Loucy (cell line): ENCODE results near the gene CACNG6.

Experiments used
- H2AFZ ChIP-seq: fragments of 200-600 bp; sonication (generic); 2 replicates; pipeline ENCODE4 v1.6.0; 2016; ENCODE audit warnings: antibody characterized with exemption, mild to moderate bottlenecking, low read length, moderate library complexity
- H3F3A ChIP-seq: fragments of 200-600 bp; 2 replicates; pipeline ENCODE4 v1.6.0; 2016; ENCODE audit warnings: antibody characterized with exemption, low read depth, mild to moderate bottlenecking
- H3K27me3 ChIP-seq: fragments of 200-600 bp; sonication (generic); 2 replicates; pipeline ENCODE4 v1.6.1; 2014; ENCODE audit warnings: low read length, mild to moderate bottlenecking; ENCODE audit not compliant: insufficient read depth, poor library complexity, severe bottlenecking
- H3K36me3 ChIP-seq: fragments of 200-600 bp; sonication (generic); 2 replicates; pipeline ENCODE4 v1.6.1; 2016; ENCODE audit warnings: low read length; ENCODE audit not compliant: insufficient read depth
- H3K4me1 ChIP-seq: fragments of 200-600 bp; sonication (generic); 2 replicates; pipeline ENCODE4 v1.5.1; 2014; ENCODE audit warnings: low read length, mild to moderate bottlenecking; ENCODE audit not compliant: insufficient read depth, poor library complexity, severe bottlenecking
- H3K4me2 ChIP-seq: fragments of 200-600 bp; sonication (generic); 2 replicates; pipeline ENCODE4 v1.6.0; 2014; ENCODE audit warnings: antibody characterized with exemption, low read length, low read depth, mild to moderate bottlenecking; ENCODE audit not compliant: poor library complexity, severe bottlenecking
- H3K4me3 ChIP-seq: fragments of 200-600 bp; sonication (generic); 2 replicates; pipeline ENCODE4 v1.5.1; 2014; ENCODE audit warnings: low read length, mild to moderate bottlenecking, mixed read lengths; ENCODE audit not compliant: poor library complexity, severe bottlenecking
- H3K79me2 ChIP-seq: fragments of 200-600 bp; sonication (generic); 2 replicates; pipeline ENCODE4 v1.6.1; 2014; ENCODE audit warnings: low read length; ENCODE audit not compliant: insufficient read depth
- H3K9ac ChIP-seq: fragments of 200-600 bp; sonication (generic); 2 replicates; pipeline ENCODE4 v1.6.0; 2014; ENCODE audit warnings: mild to moderate bottlenecking, low read depth, low read length, moderate library complexity; ENCODE audit not compliant: poor library complexity, severe bottlenecking
- H3K9me2 ChIP-seq: fragments of 200-600 bp; sonication (generic); replicated peaks from 2 replicates; pipeline ENCODE4 v1.6.1; 2016; ENCODE audit warnings: low read depth, low read length, mixed read lengths
- H3K9me3 ChIP-seq: fragments of 200-600 bp; sonication (generic); 2 replicates; pipeline ENCODE4 v1.6.1; 2014; ENCODE audit warnings: mild to moderate bottlenecking, antibody characterized with exemption, low read length, low read depth; ENCODE audit not compliant: insufficient read depth
- H4K20me1 ChIP-seq: fragments of 200-600 bp; sonication (generic); 2 replicates; pipeline ENCODE4 v1.6.0; 2014; ENCODE audit warnings: antibody characterized with exemption, low read length, mild to moderate bottlenecking; ENCODE audit not compliant: insufficient read depth, poor library complexity, severe bottlenecking
- EZH2phosphoT487 ChIP-seq: fragments of 200-600 bp; IDR thresholded peaks from 2 replicates; pipeline ENCODE4 v1.6.1; 2018; ENCODE audit warnings: antibody characterized with exemption, mild to moderate bottlenecking, moderate library complexity, borderline replicate concordance
- TF ChIP-seq, protein P1 (sequence below): fragments of 200-600 bp; sonication (generic); conservative IDR thresholded peaks from 2 replicates; pipeline ENCODE4 v1.5.1; 2014; ENCODE audit warnings: mild to moderate bottlenecking, antibody characterized with exemption, low read length

CACNG6 gene

DNA sequence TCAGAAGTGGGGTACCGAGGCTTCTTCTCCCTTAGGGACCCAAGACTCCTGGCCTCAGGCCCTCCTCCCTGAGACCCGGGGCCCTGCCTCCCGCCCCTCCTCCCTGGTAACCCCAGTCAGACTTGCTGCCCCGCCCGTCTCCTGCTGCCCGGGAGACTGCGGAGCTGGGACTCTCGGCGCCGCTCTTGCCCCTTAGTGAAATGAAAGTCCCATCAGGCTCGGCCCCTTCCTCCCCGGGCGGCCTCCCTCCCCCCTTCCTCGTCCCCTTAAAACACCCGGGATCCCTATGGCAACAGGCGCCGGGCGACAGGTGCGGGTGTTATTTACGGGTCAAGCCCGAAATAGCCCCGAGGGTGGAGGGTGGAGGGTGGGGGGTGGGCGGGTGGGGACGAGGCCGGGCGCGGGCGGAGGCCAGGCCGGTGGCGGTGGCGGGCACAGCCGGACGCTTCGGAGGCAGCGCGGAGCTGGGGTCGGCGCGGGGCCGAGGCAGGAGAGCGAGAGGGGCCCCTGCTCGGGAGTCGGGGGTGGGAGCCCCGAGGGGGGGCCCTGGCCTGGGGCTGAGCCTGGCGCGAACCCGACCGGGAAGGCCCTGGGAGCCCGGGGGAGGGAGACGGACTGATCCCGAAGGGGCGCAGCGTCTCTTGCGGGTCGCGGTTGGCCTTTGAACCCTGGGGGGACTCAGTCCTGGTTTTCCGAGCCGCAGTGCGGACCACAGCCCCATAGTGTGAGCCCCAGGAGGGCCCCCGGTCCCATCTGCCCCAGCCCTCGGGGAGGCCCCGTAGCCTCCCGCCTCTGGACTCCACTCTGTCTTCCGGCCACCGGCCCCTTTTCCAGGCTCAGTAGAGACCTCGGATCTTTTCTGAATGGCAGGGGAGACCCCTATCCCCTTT, at the start of gene CACNG6:
CACNG6 (plus strand) TSS at position 414 of the 890 bp plus-strand sequence. CDS start 1,241 bp downstream, outside the sequence.
- H3K9me2 ChIP-seq: no peaks in the 10 kb centered on the region
- H3K79me2 ChIP-seq: no peaks in the 10 kb centered on the region
- no peaks in the 10 kb centered on the region for H3K27me3 ChIP-seq
- no peaks in the 10 kb centered on the region for H3K4me1 ChIP-seq
- no peak within 1 kb of the TSS for H3K9ac ChIP-seq
- no peak within 1 kb of the TSS for H3K4me2 ChIP-seq
- no peak for TF ChIP-seq EZH2phosphoT487
- TF ChIP-seq, protein P1, sequence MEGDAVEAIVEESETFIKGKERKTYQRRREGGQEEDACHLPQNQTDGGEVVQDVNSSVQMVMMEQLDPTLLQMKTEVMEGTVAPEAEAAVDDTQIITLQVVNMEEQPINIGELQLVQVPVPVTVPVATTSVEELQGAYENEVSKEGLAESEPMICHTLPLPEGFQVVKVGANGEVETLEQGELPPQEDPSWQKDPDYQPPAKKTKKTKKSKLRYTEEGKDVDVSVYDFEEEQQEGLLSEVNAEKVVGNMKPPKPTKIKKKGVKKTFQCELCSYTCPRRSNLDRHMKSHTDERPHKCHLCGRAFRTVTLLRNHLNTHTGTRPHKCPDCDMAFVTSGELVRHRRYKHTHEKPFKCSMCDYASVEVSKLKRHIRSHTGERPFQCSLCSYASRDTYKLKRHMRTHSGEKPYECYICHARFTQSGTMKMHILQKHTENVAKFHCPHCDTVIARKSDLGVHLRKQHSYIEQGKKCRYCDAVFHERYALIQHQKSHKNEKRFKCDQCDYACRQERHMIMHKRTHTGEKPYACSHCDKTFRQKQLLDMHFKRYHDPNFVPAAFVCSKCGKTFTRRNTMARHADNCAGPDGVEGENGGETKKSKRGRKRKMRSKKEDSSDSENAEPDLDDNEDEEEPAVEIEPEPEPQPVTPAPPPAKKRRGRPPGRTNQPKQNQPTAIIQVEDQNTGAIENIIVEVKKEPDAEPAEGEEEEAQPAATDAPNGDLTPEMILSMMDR: no peak
- H3F3A ChIP-seq: no peaks in the 10 kb centered on the region
- no peaks in the 10 kb centered on the region for H3K9me3 ChIP-seq
- no peaks in the 10 kb centered on the region for H3K36me3 ChIP-seq
- H3K4me3 ChIP-seq: no peak within 1 kb of the TSS
- no peaks in the 10 kb centered on the region for H4K20me1 ChIP-seq
- H2AFZ ChIP-seq: no peak within 1 kb of the TSS

DNA sequence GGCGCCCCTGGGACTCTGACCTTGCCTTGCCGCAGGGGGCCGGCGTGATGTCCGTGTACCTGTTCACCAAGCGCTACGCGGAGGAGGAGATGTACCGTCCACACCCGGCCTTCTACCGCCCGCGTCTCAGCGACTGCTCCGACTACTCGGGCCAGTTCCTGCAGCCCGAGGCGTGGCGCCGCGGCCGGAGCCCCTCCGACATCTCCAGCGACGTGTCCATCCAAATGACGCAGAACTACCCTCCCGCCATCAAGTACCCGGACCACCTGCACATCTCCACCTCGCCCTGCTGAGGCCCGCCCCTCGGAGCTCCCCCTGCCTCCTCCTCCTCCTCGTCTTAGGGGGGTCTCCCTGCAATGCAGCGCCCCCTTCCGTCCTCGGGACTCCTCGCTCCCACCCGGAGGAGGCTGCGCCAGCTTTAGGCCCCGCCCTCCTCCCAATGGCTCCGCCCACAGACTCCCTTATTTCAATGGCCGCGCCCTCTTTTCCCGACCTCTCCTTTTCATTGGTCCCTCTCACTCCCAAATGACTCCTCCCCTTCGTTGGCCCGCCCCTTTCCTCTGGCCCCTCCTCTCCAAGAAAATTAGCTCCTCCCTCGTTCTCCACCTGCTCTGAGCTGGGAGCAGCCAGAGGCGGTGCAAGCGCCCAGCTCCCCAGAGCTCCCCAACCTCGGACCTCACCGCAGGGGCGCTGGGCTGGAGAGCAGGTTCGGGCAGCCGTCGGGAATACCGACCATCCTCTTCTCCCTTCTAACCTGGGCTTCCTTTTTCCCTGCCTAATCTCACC, 49.2 kb upstream of the CACNG6 start:
- H3K4me3 ChIP-seq: no peak overlapping the region
- H2AFZ ChIP-seq: no peak overlapping the region
- H3K9me3 ChIP-seq: no peaks in the 10 kb centered on the region
- H3K79me2 ChIP-seq: no peaks in the 10 kb centered on the region
- no peak overlapping the region for H3K4me2 ChIP-seq
- no peaks in the 10 kb centered on the region for H4K20me1 ChIP-seq
- H3F3A ChIP-seq: no peaks in the 10 kb centered on the region
- H3K27me3 ChIP-seq: no peaks in the 10 kb centered on the region
- no peaks in the 10 kb centered on the region for H3K9me2 ChIP-seq
- H3K4me1 ChIP-seq: no peaks in the 10 kb centered on the region
- no peak overlapping the region for H3K9ac ChIP-seq
- H3K36me3 ChIP-seq: no peaks in the 10 kb centered on the region
- TF ChIP-seq, protein P1: no peak
- no peak for TF ChIP-seq EZH2phosphoT487

- no peaks in the 10 kb centered on the region for H3K9me3 ChIP-seq
- H3F3A ChIP-seq: no peaks in the 10 kb centered on the region
- no peaks in the 10 kb centered on the region for H3K36me3 ChIP-seq
- no peak overlapping the region for H3K4me2 ChIP-seq
- no peaks in the 10 kb centered on the region for H3K4me1 ChIP-seq
- TF ChIP-seq, protein P1: no peak
- no peak for TF ChIP-seq EZH2phosphoT487
- no peak overlapping the region for H2AFZ ChIP-seq
- H3K9me2 ChIP-seq: no peaks in the 10 kb centered on the region
- no peaks in the 10 kb centered on the region for H3K27me3 ChIP-seq
- H3K4me3 ChIP-seq: no peak overlapping the region
- no peaks in the 10 kb centered on the region for H4K20me1 ChIP-seq
- no peak overlapping the region for H3K9ac ChIP-seq
- H3K79me2 ChIP-seq: no peaks in the 10 kb centered on the region
These were observed 47.0 kb upstream of the CACNG6 start for GRCh38 chr19:53944416-53944815.
